Measurements from ENCODE around the gene ABLIM3.

DNA sequence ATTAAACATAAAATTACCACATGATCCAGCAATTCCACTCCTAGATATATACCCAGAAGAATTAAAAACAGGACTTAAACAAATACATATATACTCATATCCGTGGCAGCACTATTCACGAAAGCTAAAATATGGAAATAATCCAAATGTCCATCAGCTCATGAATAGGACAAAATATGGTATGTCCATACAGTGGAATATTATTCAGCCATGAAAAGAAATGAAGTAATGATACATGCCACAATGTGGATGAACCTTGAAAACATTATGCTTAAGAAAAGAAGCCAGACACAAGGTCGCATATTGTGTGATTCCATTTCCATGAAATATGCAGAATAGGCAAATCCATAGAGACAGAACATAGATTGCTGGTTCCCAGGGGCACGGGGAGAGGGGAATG is 105.6 kb downstream of the ABLIM3 start:
- TF ChIP-seq, protein P1, sequence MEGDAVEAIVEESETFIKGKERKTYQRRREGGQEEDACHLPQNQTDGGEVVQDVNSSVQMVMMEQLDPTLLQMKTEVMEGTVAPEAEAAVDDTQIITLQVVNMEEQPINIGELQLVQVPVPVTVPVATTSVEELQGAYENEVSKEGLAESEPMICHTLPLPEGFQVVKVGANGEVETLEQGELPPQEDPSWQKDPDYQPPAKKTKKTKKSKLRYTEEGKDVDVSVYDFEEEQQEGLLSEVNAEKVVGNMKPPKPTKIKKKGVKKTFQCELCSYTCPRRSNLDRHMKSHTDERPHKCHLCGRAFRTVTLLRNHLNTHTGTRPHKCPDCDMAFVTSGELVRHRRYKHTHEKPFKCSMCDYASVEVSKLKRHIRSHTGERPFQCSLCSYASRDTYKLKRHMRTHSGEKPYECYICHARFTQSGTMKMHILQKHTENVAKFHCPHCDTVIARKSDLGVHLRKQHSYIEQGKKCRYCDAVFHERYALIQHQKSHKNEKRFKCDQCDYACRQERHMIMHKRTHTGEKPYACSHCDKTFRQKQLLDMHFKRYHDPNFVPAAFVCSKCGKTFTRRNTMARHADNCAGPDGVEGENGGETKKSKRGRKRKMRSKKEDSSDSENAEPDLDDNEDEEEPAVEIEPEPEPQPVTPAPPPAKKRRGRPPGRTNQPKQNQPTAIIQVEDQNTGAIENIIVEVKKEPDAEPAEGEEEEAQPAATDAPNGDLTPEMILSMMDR (conservative IDR thresholded peaks at IDR 0.05; ENCODE audit: low read length): no peak
- TF ChIP-seq EZH2phosphoT487 (IDR thresholded peaks at IDR 0.05; ENCODE audit: borderline replicate concordance): no peak
